Fibroblast of skin of back (primary cell): ENCODE data around the gene MAD2L1.

Experiments used
- DNase-seq: peaks from one replicate; pipeline ENCODE4 v3.0.0-alpha.2; 2013

Gene MAD2L1

DNA sequence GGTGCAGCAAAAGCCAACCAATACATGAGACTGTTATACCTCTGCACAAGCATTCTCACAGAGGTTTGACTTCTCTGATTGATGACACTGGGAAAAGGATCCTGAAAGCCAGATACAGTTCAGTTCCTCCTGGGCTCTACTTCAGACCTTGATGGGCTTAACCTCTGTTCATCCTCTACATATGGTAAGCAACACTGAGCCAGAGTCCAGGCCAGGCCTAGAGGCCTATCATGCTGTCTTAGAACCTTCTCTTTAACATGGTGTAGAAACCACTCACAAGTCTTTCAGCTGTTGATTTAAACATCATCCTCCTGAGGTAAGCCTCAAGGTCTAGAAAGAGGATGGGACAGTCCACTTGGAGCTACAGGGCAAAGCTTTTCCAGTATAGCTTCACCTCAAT lies 9.2 kb downstream of the MAD2L1 start:
- no peak for DNase-seq

DNA sequence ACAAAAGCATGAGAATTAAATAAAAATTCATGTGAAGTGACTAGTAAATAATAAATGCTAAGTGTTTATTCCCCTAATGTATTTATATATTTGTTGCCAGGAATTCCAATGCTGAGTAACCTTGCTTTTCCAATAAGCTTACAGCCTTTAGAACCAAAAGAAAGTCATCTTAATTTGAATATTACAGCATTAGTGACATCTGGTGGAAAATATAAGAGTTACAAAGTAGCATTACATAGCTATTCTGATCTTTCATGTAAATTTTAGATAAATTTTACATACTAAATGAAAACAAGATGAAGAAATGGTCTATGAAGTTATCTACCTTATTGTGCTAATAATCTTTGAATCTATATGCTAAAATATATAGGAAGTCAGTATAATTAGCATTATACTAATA lies 10.4 kb downstream of the MAD2L1 start:
- DNase-seq = peak; percentile 30

DNA sequence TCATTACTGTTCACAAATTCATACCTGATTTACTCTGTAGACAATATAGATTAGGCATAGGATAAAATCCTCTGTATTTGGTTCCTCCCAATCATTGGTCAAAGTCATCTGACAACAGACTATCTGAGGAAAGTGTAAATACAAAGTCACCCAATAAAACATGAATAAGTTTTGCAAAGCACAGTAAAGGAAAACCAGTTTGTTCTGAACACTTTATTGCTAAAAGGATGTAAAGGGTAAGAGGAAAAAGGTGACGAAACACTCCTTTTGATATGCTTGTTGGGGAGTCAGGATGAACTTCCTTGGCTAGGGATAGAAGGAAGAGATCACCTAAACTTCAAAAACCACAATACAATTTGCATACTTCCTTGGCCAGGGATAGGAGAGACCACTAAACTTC lies 10.9 kb downstream of the MAD2L1 start:
- DNase-seq = no peak

DNA sequence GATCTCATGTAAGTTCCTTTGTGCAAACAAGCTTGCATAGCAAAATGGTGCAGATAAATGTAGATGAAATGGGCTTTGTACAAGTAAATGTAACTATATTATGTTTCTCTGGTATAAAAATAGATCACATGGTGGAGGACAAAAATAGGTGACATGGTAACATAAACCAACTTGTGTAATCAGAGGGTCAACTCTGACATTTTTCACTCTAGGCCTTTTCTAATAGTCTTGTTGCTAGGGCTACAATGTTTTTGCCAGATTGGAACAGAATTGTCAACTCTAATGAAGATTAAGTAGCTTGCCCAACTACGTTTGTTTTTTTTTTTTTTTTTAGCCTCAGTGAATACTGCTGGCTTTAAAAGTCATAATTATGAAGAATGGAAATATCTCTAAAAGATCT lies 11.5 kb downstream of the MAD2L1 start:
- DNase-seq = no peak

DNA sequence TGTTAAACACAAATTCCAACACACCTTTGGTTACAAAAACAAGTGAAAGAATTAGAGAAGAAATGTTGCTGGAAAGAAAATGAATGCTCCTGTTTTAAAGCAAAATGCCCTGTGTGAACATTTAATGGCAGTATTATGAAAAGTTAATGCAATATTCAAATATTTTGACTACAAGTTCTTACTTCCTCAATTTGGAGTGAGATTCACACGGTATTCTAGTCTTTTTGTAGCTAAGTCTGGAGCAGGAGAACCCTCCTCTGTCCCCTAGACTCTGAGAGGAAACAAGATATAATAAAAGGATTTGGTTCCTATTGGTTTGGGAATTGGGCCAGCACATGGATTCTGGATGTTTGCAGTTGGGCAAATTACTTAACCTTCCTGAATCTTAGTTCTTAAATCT lies 12.7 kb downstream of the MAD2L1 start:
- DNase-seq = no peak

DNA sequence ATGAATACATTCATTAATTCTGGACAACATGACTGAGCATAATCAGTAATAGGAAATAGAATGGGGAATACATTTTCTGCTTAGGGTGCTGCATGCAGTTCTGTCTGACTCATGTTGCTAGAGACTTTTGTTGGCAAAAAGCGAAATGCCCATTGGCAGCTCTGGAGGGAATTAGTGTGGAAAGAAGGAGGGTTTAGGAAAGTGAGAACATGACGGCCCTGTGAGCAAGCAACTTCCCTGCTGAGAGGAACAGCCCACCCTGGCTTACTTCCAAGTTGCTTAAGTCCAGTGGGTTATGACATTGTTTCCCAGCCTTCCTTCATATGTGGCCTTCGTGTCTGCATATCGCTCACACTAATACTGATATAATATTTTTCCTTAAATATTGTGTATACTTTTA lies 13.8 kb downstream of the MAD2L1 start:
- peak; percentile 95 for DNase-seq

DNA sequence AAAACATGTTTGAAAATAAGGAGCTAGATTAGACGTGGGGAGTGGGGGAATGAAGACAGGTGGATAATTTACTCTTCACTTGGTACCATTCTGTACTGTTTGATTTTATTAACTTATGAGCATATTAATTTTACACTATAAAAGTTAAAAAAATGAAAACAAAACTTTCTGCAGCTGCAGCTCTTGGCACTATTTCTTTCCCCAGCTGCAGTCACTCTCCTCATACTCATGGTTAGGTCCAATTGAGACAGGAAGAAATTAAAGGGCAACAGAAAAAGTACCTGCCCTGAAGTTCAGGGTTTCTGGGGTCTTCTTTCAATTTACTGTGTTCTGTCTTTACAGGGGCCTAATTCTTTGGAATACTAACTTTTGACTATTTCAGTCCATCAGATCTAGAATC lies 15.4 kb downstream of the MAD2L1 start:
- no peak for DNase-seq

DNA sequence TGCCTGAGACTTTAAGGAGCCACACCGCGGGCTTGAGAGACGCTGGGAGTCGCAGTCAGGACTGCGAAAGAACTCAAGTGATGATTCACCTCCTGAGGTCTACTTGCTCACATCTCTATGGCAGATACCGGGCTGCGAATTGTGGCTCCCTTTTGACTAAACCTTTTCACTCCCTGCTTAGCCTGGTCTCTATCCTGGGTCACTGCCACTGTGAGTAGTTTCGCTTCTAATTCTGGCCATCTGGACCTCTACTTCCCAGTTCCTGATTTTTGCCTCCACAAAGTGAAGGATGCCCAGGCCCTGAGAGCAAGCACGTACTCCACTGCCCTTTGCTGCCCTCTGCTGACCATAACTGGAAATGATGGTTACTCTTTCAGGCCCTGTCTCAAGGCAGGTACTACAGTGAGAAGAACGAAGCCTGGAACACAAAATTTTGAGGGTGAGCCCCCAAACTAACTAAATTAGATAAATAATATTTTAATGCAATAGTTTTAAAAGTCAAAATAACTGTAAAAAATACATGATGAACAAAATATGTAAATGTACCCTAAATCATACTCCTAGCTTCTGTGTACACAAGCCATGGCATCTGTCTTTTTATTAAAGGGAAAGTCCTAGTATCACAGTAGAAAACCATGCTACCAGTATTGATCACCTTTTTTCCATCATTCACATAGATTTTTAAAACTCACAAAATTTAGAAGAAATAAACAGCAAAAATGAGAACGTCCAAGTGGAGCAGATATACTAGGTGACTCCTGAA lies 16.7 kb downstream of the MAD2L1 start:
- DNase-seq = peak; percentile 79

DNA sequence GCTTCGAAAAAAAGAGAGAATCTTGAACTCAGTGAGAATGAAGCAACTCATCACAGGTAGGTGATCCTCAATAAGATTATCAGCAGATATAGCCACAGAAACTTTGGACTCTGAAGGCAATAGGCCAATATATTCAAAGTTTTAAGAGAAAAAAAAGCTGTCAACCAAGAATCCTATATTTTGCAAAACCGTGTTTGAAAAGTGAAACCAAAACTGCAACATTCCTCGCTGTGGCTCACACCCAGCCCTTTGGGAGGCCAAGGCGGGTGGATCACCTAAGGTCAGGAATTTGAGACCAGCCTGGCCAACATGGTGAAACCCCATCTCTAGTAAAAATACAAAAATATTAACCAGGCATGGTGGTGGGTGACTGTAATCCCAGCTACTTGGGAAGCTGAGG lies 22.8 kb downstream of the MAD2L1 start:
- DNase-seq = no peak

DNA sequence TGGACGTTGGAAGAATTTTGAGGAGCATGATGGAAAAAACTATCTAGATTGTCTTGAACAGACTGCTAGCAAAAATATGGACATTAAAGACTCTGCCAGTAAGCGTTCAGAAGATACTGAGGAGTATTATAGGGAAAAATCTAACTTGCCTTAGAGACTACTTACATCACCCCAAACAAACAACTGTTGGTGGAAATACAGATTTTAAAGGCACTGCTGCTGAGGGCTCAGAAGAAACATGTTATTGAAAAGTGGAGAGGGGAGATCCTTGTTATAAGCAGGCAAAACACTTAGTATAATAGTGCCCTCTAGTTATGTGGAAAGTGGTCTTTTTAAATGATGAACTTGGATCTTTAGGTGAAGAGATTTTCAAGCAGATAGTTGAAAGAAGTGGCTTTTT lies 29.2 kb downstream of the MAD2L1 start:
- no peak for DNase-seq

DNA sequence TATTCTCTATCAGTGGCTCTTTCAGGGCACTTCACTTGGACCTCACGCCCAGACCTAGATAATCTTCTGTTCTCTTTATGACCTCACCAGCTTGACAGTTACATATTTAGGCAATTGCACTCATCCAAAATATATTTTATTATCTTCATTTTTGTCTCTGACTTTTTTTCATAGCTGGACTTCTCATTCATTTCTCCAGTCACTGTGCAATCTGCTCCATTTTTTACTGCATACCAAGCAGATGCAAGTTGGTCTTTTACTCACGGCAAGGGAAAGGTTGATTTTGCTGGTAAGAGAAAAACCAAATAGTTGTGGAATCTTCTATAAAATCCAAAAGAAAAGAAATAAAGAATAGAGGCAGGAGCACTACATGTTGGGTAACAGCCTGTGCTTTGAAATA lies 31.7 kb downstream of the MAD2L1 start:
- no peak for DNase-seq

DNA sequence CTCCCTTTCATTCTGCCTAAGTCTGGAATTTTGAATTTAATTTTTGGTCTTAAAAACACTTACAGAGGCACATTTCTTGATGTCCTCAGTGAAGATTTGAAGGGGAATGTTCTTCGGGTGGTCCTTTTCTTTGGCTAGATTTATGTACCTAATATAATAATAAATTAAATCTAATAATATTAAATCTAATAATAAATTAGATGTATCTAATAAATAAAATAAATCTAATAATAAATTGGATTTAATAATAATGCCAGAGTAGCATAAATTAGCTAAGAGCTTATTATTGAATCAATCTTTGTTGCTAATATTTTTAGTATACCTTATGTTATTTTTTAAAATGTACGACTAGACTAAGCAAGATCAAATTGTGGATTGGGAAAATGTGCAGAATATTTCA lies 39.8 kb downstream of the MAD2L1 start:
- no peak for DNase-seq

DNA sequence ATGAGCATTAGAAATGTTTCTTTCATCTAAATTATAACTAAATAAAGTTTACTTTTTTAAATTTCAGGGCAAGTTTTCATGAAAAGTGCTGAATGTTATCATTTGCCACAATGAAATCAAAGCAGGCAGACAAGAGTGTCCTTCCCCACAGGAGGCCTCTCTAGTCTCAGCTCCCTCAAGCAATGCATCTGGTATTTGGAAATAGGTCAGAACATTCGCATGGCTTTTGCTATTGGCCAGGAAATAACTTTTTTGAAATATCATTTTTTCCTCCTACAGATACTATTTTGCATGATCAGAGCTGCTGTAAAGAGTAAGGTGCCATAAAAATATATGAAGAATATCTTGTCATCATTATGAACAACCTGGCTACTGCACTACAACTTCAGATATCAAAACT lies 41.1 kb downstream of the MAD2L1 start:
- DNase-seq = no peak

DNA sequence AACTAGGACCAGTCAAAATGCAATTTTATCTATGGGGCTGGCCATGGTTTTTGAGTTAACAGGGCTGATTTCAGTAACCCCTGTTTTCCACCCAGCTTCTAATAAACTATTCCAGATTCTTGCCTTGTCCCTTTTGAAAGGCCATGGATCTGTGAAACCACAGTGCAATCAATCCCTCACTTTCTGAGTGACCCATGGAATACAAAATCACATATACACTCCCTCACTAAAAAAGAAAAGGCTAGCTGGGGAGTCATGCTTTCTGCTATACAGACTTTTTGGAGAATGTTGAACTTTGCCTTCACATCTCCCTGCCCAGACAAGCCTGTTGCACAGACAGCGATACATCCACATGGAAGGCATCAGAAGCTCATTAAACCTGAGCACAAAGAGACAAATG lies 47.9 kb downstream of the MAD2L1 start:
- no peak for DNase-seq

DNA sequence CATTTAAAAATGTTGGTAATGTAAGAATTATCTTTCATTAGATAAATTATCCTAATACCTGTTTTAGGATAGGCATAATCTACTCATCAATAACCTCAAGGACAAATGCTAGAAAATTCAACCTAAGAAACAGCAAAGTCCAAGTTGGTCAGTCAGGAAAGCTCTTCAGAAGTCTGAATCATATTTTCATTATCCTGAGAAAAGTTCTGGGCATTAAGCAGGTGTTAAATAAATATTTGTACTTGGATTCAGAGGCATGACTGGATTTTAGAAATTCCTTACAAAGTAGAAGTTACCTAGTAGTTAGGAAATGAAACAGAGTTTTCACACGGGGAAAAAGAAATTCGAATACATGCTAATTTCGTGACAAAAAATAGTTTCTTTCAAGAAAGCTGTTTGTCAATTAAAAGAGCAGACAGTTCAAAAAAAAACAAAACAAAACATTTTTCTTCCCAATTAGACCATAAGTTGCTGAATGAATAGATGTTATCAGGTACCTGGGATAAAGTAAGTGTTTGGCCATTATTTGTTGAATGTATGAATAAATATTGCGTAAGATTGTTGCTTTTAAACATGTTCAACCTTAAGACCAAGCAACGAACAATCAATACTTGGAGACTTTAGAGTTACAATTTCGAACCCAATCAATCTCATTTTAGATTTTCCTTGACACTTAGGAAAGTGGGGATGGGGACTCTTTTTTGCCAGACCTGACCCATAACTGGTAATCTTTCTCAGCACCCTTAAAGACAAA lies 48.5 kb downstream of the MAD2L1 start:
- DNase-seq = no peak

DNA sequence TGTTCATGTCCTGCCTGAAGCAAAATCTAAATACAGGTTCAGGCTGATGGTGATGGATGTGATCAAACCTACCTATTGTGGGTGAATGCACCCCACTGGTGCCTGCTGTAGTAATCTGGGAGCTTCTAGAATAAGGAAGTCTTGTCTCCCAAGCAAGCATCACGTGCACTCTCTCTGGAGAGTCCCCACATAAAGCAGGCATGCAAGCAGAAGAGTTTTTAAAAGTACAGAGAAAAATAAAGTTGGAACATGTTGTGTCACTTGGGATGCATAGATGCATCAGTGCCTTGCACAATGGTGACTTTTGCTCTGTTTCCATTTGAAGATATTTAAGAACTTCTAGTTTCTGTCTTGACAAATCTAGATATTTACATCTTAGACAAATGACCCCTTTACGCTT lies 54.9 kb downstream of the MAD2L1 start:
- DNase-seq = no peak

DNA sequence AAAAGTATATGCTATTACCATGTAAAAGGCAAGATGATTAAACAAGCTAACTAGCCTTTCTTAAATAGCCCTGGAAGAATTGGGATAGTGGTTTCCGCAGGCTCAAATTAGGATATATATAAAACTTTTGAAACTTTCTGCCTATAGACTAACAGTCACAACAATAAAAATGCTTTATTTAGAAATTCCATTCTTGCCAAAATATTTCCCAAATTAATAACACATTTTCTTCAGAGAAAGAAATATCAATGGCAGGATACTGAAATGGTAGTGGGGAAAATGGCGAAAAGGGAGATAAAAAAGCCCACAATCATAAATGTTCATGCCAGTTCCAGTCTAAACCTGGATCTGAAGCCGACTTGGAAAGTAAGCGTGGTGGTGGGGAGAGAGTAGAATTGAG lies 56.0 kb downstream of the MAD2L1 start:
- DNase-seq = no peak

DNA sequence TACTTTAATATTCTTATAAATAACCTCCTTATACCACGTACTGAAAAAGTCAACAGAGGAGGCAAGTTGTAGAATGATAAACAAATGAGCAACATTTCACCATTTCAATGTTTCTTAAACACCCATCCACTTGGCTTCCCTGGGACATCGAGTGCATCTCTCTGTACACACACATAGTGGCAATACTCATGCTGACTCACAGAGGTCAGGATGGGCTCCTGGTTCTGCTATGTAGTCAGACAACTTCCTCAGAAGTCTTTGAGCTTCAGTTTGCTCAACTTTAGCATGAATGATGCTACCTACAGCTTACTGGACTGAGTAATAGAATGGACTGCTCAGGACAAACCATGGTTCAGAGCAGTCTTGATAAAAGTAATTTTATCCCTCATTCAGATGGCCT lies 56.9 kb downstream of the MAD2L1 start:
- DNase-seq = peak; percentile 44

DNA sequence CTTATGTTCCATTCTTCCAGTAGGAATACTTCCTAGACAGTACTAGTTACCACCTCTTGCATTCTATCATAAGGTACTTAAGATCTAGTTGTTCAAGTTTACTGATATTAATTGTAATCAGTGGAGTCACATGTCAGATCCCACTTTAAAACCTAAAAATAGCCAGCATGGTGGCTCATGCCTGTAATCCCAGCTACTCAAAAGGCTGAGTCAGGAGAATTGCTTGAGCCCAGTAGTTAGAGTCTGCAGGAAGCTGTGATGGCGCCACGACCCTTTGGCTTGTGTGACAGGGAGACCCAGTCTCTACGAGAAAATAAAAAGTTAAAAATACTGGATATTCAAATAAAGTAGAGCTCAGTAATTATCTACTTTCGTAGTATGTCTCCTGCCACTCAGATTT lies 57.7 kb downstream of the MAD2L1 start:
- no peak for DNase-seq

DNA sequence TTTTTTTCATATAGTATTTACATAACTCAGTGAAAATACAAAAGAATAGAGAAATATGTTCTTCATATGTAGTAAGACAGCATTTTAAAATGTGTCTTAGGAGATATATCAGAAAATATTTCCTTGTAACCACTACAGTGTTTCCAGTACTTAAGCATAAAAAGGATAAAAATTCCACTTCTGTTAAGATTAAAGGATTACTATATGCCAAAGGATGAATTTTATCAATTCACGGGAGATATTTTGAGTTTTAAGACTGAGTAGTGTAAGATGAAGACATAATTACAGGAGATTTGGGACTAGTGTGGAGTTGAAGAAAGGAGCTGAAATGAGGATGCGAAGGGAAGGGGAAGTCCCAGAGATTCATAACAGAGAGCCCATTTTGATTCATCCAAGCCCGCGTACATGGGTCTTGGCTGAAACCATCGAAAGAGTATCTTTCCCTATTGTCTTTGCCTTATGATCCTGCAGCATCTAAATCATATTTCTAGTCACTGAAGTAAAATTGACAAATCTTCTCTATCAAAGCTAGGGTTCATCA lies 58.7 kb downstream of the MAD2L1 start:
- DNase-seq = no peak

DNA sequence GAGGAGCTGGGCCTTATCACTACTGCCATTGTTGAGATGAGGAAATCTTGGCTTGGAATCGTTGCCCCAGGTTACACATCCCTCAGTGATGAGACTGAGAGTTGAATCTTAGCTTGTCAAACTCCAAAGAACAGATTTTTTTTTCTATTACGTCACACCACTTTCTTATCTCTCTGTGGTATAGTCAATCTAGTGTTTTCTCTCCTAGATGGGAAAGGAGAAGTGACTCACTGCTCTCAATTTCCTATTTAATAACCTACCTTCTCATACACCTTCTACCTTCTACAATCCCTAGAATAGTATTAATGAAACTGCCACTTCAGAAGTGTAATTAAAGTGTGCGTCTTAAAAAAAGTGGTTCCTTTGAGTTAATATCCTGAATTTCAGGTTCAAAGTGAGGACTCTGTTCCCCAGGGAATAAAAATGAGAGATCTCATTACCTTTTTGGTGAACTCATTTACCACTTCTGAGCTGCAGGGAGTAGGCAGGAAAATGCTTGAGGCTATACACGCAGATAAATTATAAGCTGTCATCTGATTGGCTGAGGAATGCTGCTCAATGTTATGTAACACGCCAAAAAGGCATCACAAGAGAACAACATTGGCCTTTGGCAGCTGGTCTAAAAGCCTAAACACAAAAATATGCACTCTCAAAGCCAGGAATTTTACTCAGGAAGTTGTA lies 59.3 kb downstream of the MAD2L1 start:
- DNase-seq = peak; percentile 79
